DMS53 (cell line): ENCODE results near the gene WLS.

Experiments
- DNase-seq: peaks from one replicate; lab custom pipeline; 2025; lab: John Stamatoyannopoulos, UW

The WLS gene

GRCh38 chr1:68132426-68133130 lies 99.7 kb downstream of the WLS start:
- no peak for DNase-seq

GRCh38 chr1:68131261-68131660 lies 101.1 kb downstream of the WLS start:
- no peak for DNase-seq

GRCh38 chr1:68129536-68130250 lies 102.6 kb downstream of the WLS start:
- DNase-seq: no peak

- DNase-seq: no peak
These were observed 103.5 kb downstream of the WLS start for GRCh38 chr1:68128820-68129219.

GRCh38 chr1:68128157-68128556 lies 104.2 kb downstream of the WLS start:
- DNase-seq: peak; percentile 48

GRCh38 chr1:68121536-68121935 lies 110.8 kb downstream of the WLS start:
- DNase-seq: peak; percentile 23

GRCh38 chr1:68120136-68120791 lies 112.1 kb downstream of the WLS start:
- DNase-seq: peak; percentile 89

GRCh38 chr1:68119445-68119844 lies 112.9 kb downstream of the WLS start:
- no peak for DNase-seq

GRCh38 chr1:68117416-68117815 lies 114.9 kb downstream of the WLS start:
- peak; percentile 19 for DNase-seq

- DNase-seq: peak; percentile 78
These were observed 115.6 kb downstream of the WLS start for GRCh38 chr1:68116643-68117235.

GRCh38 chr1:68115308-68115707 lies 117.0 kb downstream of the WLS start:
- DNase-seq: no peak

- no peak for DNase-seq
These were observed 118.4 kb downstream of the WLS start for GRCh38 chr1:68113966-68114365.

GRCh38 chr1:68112835-68113243 lies 119.5 kb downstream of the WLS start:
- DNase-seq: peak; percentile 38

- peak; percentile 88 for DNase-seq
These were observed 120.5 kb downstream of the WLS start for GRCh38 chr1:68111519-68112436.

GRCh38 chr1:68107771-68108170 lies 124.6 kb downstream of the WLS start:
- DNase-seq: no peak

- peak; percentile 43 for DNase-seq
These were observed 128.3 kb downstream of the WLS start for GRCh38 chr1:68103884-68104554.

GRCh38 chr1:68103011-68103545 lies 129.2 kb downstream of the WLS start:
- DNase-seq: no peak

- no peak for DNase-seq
These were observed 130.5 kb downstream of the WLS start for GRCh38 chr1:68101829-68102228.

GRCh38 chr1:68100571-68100970 lies 131.8 kb downstream of the WLS start:
- DNase-seq: no peak

- no peak for DNase-seq
These were observed 138.6 kb downstream of the WLS start for GRCh38 chr1:68093737-68094136.

GRCh38 chr1:68087184-68087583 lies 145.1 kb downstream of the WLS start:
- no peak for DNase-seq
